PFSK-1 (cell line): ENCODE data around the gene A2ML1.

ENCODE experiments used
- FOXP2 ChIP-seq: optimal IDR thresholded peaks from 2 replicates; pipeline ENCODE3; 2011; ENCODE audit warnings: borderline replicate concordance, control low read depth, inconsistent platforms; ENCODE audit not compliant: insufficient read depth; ENCODE audit errors: extremely low read length, extremely low read depth
- POLR2AphosphoS5 ChIP-seq: IDR thresholded peaks from 2 replicates; pipeline ENCODE4 v1.6.1; 2012; ENCODE audit warnings: low read depth, mild to moderate bottlenecking, control low read depth, low read length, moderate library complexity
- REST ChIP-seq, 2 experiments: IDR thresholded peaks; 2 replicates each; pipeline versions ENCODE4 v1.6.1 to v1.8.0; 2011 to 2012; ENCODE audit warnings: low read depth in 2 of 2, low read length in 2 of 2, control low read depth in 1 of 2, inconsistent platforms in 1 of 2, mild to moderate bottlenecking in 1 of 2, moderate library complexity in 1 of 2; ENCODE audit not compliant: insufficient read depth in 1 of 2
- SIN3A ChIP-seq: IDR thresholded peaks from 2 replicates; pipeline ENCODE4 v1.6.1; 2012; ENCODE audit warnings: mild to moderate bottlenecking, low read length, moderate library complexity, borderline replicate concordance; ENCODE audit not compliant: insufficient read depth
- TAF1 ChIP-seq: IDR thresholded peaks from 2 replicates; pipeline ENCODE4 v1.6.1; 2012; ENCODE audit warnings: low read length, control low read depth, borderline replicate concordance; ENCODE audit not compliant: insufficient read depth

The A2ML1 gene

DNA sequence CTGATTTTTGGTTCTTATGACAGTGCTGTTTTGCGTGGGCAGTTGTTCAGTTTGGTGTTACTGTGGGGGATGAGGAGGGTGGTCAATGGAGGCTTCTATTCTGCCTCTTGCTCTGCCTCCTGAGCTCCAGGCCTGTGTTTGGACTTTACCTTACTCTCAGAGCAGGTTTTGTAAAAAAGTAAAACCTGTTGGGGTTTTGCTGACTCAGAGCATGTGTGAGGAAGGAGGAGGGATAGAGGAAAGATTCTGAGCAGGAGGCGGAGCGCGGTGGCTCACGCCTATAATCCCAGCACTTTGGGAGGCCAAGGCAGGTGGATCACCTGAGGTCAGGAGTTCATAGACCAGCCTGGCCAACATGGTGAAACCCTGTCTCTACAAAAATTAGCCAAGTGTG is 6.7 kb downstream of the A2ML1 start:
- TF ChIP-seq SIN3A = no peak
- no peak for TF ChIP-seq REST (IDR thresholded peaks at IDR 0.05; ENCODE audit: insufficient read depth in 1 of 2, low read depth in 2 of 2, low read length in 2 of 2)
- TF ChIP-seq TAF1 = no peak
- no peak for TF ChIP-seq POLR2AphosphoS5
- no peak for TF ChIP-seq FOXP2

DNA sequence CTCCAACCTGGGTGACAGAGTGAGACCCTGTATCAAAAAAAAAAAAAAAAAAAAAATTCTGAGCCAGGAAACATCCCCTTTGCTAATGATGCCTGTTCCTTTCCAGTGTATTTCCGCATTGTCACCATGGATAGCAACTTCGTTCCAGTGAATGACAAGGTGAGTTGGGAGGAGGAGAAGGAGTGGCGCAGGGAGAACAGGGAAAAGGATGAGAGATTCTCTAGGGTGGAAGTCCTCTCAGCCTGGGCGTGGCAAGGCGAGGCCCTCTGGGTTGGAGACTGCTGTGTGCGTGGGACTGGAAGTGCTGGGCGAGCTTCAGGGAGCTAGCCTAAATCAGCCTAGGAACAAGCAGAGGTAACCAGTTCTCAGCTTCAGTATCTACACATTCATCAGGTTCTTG is 7.2 kb downstream of the A2ML1 start:
- 0 out of 4 replicates have a peak, but pooled peaks of 1 of the 2 experiments have one; percentile 35 for TF ChIP-seq REST (IDR thresholded peaks at IDR 0.05; ENCODE audit: insufficient read depth in 1 of 2, low read depth in 2 of 2, low read length in 2 of 2)
- TF ChIP-seq POLR2AphosphoS5 = no peak
- no peak for TF ChIP-seq SIN3A

GRCh38 chr12:8831116-8831515 is 8.7 kb downstream of the A2ML1 start:
- TF ChIP-seq TAF1 (no peak), SIN3A (no peak), POLR2AphosphoS5 (no peak), REST (IDR thresholded peaks at IDR 0.05; ENCODE audit: insufficient read depth in 1 of 2, low read depth in 2 of 2, low read length in 2 of 2) (no peak), FOXP2 (no peak)

DNA sequence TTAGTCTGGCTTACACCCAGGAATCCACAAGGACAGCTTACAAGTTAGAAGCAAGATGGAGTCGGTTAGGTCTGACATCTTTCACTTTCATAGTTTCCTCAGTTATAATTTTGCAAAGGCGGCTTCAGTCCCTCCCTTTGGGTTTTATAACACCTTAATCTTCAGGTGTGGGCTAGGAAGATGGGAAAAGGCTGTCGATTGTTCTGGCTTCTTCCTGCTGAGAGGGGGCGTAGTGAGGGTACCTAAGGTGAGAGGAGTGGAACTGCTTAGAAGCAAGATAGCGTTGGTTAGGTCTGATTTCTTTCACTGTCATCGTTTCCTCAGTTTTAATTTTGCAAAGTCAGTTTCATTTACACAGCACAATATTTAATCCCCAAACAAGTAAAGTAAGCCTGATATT is 10.1 kb downstream of the A2ML1 start:
- TF ChIP-seq POLR2AphosphoS5 = no peak
- no peak for TF ChIP-seq FOXP2
- TF ChIP-seq REST (IDR thresholded peaks at IDR 0.05; ENCODE audit: insufficient read depth in 1 of 2, low read depth in 2 of 2, low read length in 2 of 2) = no peak
- no peak for TF ChIP-seq SIN3A
- TF ChIP-seq TAF1 = no peak

DNA sequence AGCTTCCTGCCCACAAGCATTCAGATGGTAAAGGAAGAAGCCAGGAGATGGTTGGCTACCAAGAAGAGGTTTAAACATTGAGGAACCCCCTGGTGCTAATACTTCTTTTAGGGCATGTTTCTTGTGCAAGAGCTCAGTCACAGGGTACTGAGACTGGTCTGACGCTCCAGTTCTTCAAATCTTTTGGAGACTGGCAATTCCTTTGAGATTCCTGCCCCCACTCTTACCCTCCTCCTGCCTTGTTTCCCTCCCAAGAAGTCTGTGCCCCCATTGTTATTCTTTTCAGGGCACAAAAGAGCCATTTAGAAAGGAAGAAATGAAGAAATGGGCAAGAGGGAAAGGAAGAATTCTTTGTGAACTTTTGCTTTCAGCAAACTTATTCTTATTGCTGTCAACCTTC is 11.8 kb downstream of the A2ML1 start:
- no peak for TF ChIP-seq SIN3A
- no peak for TF ChIP-seq REST (IDR thresholded peaks at IDR 0.05; ENCODE audit: insufficient read depth in 1 of 2, low read depth in 2 of 2, low read length in 2 of 2)
- TF ChIP-seq POLR2AphosphoS5 = no peak
- TF ChIP-seq FOXP2 = no peak
- TF ChIP-seq TAF1 = no peak
